Measurements from ENCODE around the gene DRAXIN.

Gene DRAXIN

GRCh38 chr1:11772458-11772857, 80.9 kb downstream of the DRAXIN start:
- no peak overlapping the region for H3K4me3 ChIP-seq
- no peak for DNase-seq
- no peaks in the 10 kb centered on the region for H3K9me3 ChIP-seq
- H3K27ac ChIP-seq = no peak overlapping the region
- no peaks in the 10 kb centered on the region for H3K36me3 ChIP-seq
- no peak for TF ChIP-seq CTCF (IDR thresholded peaks at IDR 0.05)
- intact Hi-C loops (cut with DNase I; ENCODE audit: low total_unique reads) = no loop called here
- H3K27me3 ChIP-seq = peaks cover 0 to 12% of the 10 kb centered on the region in 2 donors
- H3K4me1 ChIP-seq = no peaks in the 10 kb centered on the region

DNA sequence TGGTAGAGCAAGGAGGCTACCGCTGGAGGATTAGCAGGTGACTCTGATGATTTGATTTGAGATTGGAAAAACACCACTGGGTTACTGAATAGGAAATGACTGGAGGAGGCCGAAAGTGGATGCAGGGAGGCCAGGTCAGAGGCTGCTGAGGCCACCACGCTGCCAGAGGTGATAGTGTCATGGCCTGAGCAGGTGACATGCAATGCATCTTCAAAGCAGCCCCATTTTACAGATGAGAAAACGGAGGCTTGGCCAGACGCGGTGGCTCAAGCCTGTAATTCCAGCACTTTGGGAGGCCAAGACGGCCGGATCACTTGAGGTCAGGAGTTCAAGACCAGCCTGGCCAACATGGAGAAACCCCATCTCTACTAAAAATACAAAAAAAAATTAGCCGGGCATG, 83.2 kb downstream of the DRAXIN start:
- no peaks in the 10 kb centered on the region for H3K4me1 ChIP-seq
- no peak for DNase-seq
- no peaks in the 10 kb centered on the region for H3K9me3 ChIP-seq
- H3K27ac ChIP-seq = no peak overlapping the region
- H3K36me3 ChIP-seq = no peaks in the 10 kb centered on the region
- TF ChIP-seq CTCF (IDR thresholded peaks at IDR 0.05) = no peak
- intact Hi-C loops (cut with DNase I; ENCODE audit: low total_unique reads) = no loop called here
- H3K27me3 ChIP-seq = peaks cover 0 to 12% of the 10 kb centered on the region in 2 donors
- H3K4me3 ChIP-seq = no peak overlapping the region
